IMR-90 (cell line): ENCODE measurements around the gene ATP9B. TPM values are rescaled to one million over a fixed set of nuclear protein-coding genes. Genes with fewer than 3 reads are reported as not detected.

Experiments used
- ATAC-seq: fragments of 200-7000 bp; cut with Tn5 transposase; 2 replicates; pipeline ENCODE4 v1.9.1; 2020; ENCODE audit warnings: low read depth, mild to moderate bottlenecking, moderate library complexity
- BruUV-seq: library from RNA; stranded (reverse); fragments of 400-500 nt; replicated peaks from 2 replicates; lab custom pipeline; 2021; lab: Mats Ljungman, UMichigan
- CTCF ChIA-PET: fragments of 300-600 bp; formaldehyde crosslinking; extraction: SDS; loops from one replicate; lab custom pipeline; 2021; ENCODE audit warnings: antibody characterized with exemption; lab: Yijun Ruan, JAX
- POLR2A ChIA-PET: fragments of 300-600 bp; sonication (Branson Sonifier 250); formaldehyde crosslinking; loops from one replicate; lab custom pipeline; 2022; ENCODE audit warnings: antibody characterized with exemption; ENCODE audit not compliant: unreplicated experiment; lab: Charles Lee
- DNase-seq: peaks from one replicate; pipeline ENCODE4 v3.0.0; 2013
- H2AFZ ChIP-seq: replicated peaks from 2 replicates; pipeline ENCODE3; 2013; ENCODE audit warnings: low read length, mild to moderate bottlenecking; ENCODE audit not compliant: poor library complexity
- H2AK5ac ChIP-seq: 2 replicates; pipeline ENCODE4 v1.6.1; 2013; ENCODE audit warnings: low read depth, low read length, inconsistent platforms
- H2AK9ac ChIP-seq: replicated peaks from 2 replicates; pipeline ENCODE3; 2013; ENCODE audit warnings: mild to moderate bottlenecking, low read depth, low read length, moderate library complexity; ENCODE audit not compliant: poor library complexity
- H2BK120ac ChIP-seq: 2 replicates; pipeline ENCODE4 v1.6.1; 2013; ENCODE audit warnings: low read depth, low read length, inconsistent platforms
- H2BK15ac ChIP-seq: 3 replicates; pipeline ENCODE4 v1.6.1; 2013; ENCODE audit warnings: low read depth, low read length, inconsistent platforms
- H2BK20ac ChIP-seq: 2 replicates; pipeline ENCODE4 v1.6.1; 2013; ENCODE audit warnings: low read depth, mild to moderate bottlenecking, inconsistent platforms, low read length, moderate library complexity
- H2BK5ac ChIP-seq: 2 replicates; pipeline ENCODE4 v1.6.1; 2013; ENCODE audit warnings: mild to moderate bottlenecking, low read depth, low read length, inconsistent platforms; ENCODE audit not compliant: poor library complexity, severe bottlenecking
- H3K14ac ChIP-seq: replicated peaks from 2 replicates; pipeline ENCODE4 v1.6.1; 2013; ENCODE audit warnings: low read depth, low read length, inconsistent platforms
- H3K18ac ChIP-seq: 2 replicates; pipeline ENCODE4 v1.6.1; 2013; ENCODE audit warnings: low read depth, low read length, control low read depth
- H3K23ac ChIP-seq: 2 replicates; pipeline ENCODE4 v1.6.1; 2013; ENCODE audit warnings: low read depth, low read length, inconsistent platforms
- H3K27ac ChIP-seq: 2 replicates; pipeline ENCODE4 v1.5.1; 2013; ENCODE audit warnings: mild to moderate bottlenecking, control low read depth, low read length; ENCODE audit not compliant: insufficient read depth
- H3K27me3 ChIP-seq: 2 replicates; pipeline ENCODE4 v1.6.1; 2013; ENCODE audit warnings: low read length; ENCODE audit not compliant: control insufficient read depth, insufficient read depth
- H3K36me3 ChIP-seq: 2 replicates; pipeline ENCODE4 v1.6.1; 2013; ENCODE audit warnings: low read length, mixed read lengths; ENCODE audit not compliant: control insufficient read depth, insufficient read depth
- H3K4ac ChIP-seq: 2 replicates; pipeline ENCODE4 v1.6.1; 2013; ENCODE audit warnings: low read depth, low read length, inconsistent platforms
- H3K4me1 ChIP-seq: 2 replicates; pipeline ENCODE4 v1.6.1; 2013; ENCODE audit warnings: low read length, mixed read lengths; ENCODE audit not compliant: control insufficient read depth, insufficient read depth
- H3K4me2 ChIP-seq: 2 replicates; pipeline ENCODE4 v1.6.1; 2013; ENCODE audit warnings: low read depth, mild to moderate bottlenecking, control low read depth, low read length, moderate library complexity
- H3K4me3 ChIP-seq: 2 replicates; pipeline ENCODE4 v1.5.1; 2013; ENCODE audit warnings: low read depth, mild to moderate bottlenecking, control low read depth, low read length, moderate library complexity; ENCODE audit not compliant: insufficient read depth
- H3K56ac ChIP-seq: 2 replicates; pipeline ENCODE4 v1.6.1; 2013; ENCODE audit warnings: low read length, inconsistent platforms; ENCODE audit not compliant: insufficient read depth; ENCODE audit errors: extremely low read depth
- H3K79me1 ChIP-seq, 2 experiments: 2 replicates each; pipeline ENCODE4 v1.6.1; 2013; ENCODE audit warnings: low read length in 2 of 2, inconsistent platforms in 1 of 2, low read depth in 1 of 2
- H3K9ac ChIP-seq: 2 replicates; pipeline ENCODE4 v1.6.1; 2013; ENCODE audit warnings: low read depth, low read length, control low read depth
- H3K9me1 ChIP-seq: 2 replicates; pipeline ENCODE4 v1.6.1; 2013; ENCODE audit warnings: low read length, inconsistent platforms; ENCODE audit not compliant: insufficient read depth
- H3K9me3 ChIP-seq: 2 replicates; pipeline ENCODE4 v1.6.1; 2013; ENCODE audit warnings: low read length; ENCODE audit not compliant: control insufficient read depth, insufficient read depth
- H4K20me1 ChIP-seq: 2 replicates; pipeline ENCODE4 v1.6.1; 2013; ENCODE audit warnings: low read length, inconsistent platforms; ENCODE audit not compliant: insufficient read depth
- H4K5ac ChIP-seq: 2 replicates; pipeline ENCODE4 v1.6.1; 2013; ENCODE audit warnings: mild to moderate bottlenecking, low read depth, low read length, control low read depth
- H4K8ac ChIP-seq, 2 experiments: 2 replicates each; pipeline ENCODE4 v1.6.1; 2013; ENCODE audit warnings: low read depth in 2 of 2, low read length in 2 of 2, control low read depth in 1 of 2, inconsistent platforms in 1 of 2
- H4K91ac ChIP-seq: 2 replicates; pipeline ENCODE4 v1.6.1; 2013; ENCODE audit warnings: low read depth, low read length, inconsistent platforms; ENCODE audit not compliant: insufficient read depth
- CEBPB ChIP-seq: IDR thresholded peaks from 2 replicates; pipeline ENCODE4 v1.6.1; 2012; ENCODE audit warnings: low read depth, low read length, improper control_type of control experiment
- CHD1 ChIP-seq: IDR thresholded peaks from 2 replicates; pipeline ENCODE4 v1.6.1; 2012; ENCODE audit warnings: low read depth, low read length, improper control_type of control experiment
- CTCF ChIP-seq: conservative IDR thresholded peaks from 2 replicates; pipeline ENCODE4 v1.5.1; 2012; ENCODE audit warnings: mild to moderate bottlenecking, low read depth, low read length, improper control_type of control experiment
- FOS ChIP-seq: fragments of 150-350 bp; IDR thresholded peaks from 2 replicates; pipeline ENCODE4 v1.6.1; 2016; ENCODE audit warnings: low read depth, low read length
- MAFK ChIP-seq: IDR thresholded peaks from 2 replicates; pipeline ENCODE4 v1.6.1; 2012; ENCODE audit warnings: low read depth, low read length, improper control_type of control experiment
- MAZ ChIP-seq: IDR thresholded peaks from 2 replicates; pipeline ENCODE4 v1.6.1; 2012; ENCODE audit warnings: low read depth, mild to moderate bottlenecking, low read length, improper control_type of control experiment, moderate library complexity, borderline replicate concordance
- MXI1 ChIP-seq: IDR thresholded peaks from 2 replicates; pipeline ENCODE4 v1.6.1; 2012; ENCODE audit warnings: low read depth, mild to moderate bottlenecking, low read length, moderate library complexity, borderline replicate concordance
- POLR2A ChIP-seq: IDR thresholded peaks from 2 replicates; pipeline ENCODE4 v1.6.1; 2012; ENCODE audit warnings: mild to moderate bottlenecking, low read depth, low read length
- RCOR1 ChIP-seq: IDR thresholded peaks from 2 replicates; pipeline ENCODE4 v1.6.1; 2012; ENCODE audit warnings: mild to moderate bottlenecking, low read length, improper control_type of control experiment; ENCODE audit not compliant: insufficient replicate concordance
- RFX5 ChIP-seq: IDR thresholded peaks from 2 replicates; pipeline ENCODE4 v1.8.0; 2012; ENCODE audit warnings: low read depth, mild to moderate bottlenecking, low read length, moderate library complexity
- WGBS, 2 experiments: methylation state at CpG; one replicate each; pipeline versions ENCODE4 v1.1.5 to v1.1.7; 2013; ENCODE audit warnings: missing lambda C conversion rate in 2 of 2; ENCODE audit not compliant: insufficient read length in 1 of 2; ENCODE audit errors: extremely low coverage in 2 of 2; 5-methylcytosine and 5-hydroxymethylcytosine counted together
- dilution Hi-C: fragments of 300-500 bp; cut with HindIII; formaldehyde crosslinking; loops from one replicate; pipeline ENCODE4 v1.14.3; 2018; ENCODE audit warnings: low sequenced_read_pairs; ENCODE audit not compliant: unreplicated experiment
- in situ Hi-C: fragments of 300-500 bp; cut with MboI; formaldehyde crosslinking; loops from 3 replicates; pipeline ENCODE4 v1.14.3; 2019; ENCODE audit warnings: low sequenced_read_pairs, inconsistent platforms, mixed read lengths
- intact Hi-C: fragments of 100-400 bp; cut with micrococcal nuclease; formaldehyde crosslinking; loops from 2 replicates; pipeline ENCODE4 v1.10.0; 2022
- polyA plus RNA-seq, 3 experiments: library from polyadenylated mRNA; depleted of rRNA; stranded (reverse); fragments of >200 nt; gene quantifications; 2 replicates each; pipeline ENCODE4 v1.2.3, GENCODE V29; 2012; ENCODE audit warnings: low replicate concordance in 1 of 3
- total RNA-seq: library from RNA; depleted of rRNA; stranded (reverse); fragments of >200 nt; gene quantifications from 2 replicates; pipeline ENCODE4 v1.2.3, GENCODE V29; 2012

Gene ATP9B
- total and polyA plus RNA-seq, 2 of the 4 experiments (the other 2 are of a cell fraction): 11.0 to 11.5 TPM

GRCh38 chr18:79290876-79291275 is 221.7 kb downstream of the ATP9B start:
- no peak overlapping the region for H3K56ac ChIP-seq
- no peak overlapping the region for H3K27ac ChIP-seq
- no peaks in the 10 kb centered on the region for H4K20me1 ChIP-seq
- ATAC-seq (no peak), DNase-seq (no peak)
- no peak overlapping the region for H4K91ac ChIP-seq
- no peak overlapping the region for H3K14ac ChIP-seq
- no peak overlapping the region for H2BK15ac ChIP-seq
- intact Hi-C loops (no loop called here), dilution Hi-C loops (no loop called here), in situ Hi-C loops (no loop called here)
- no peaks in the 10 kb centered on the region for H3K9me3 ChIP-seq
- TF ChIP-seq RCOR1: no peak
- no peak for TF ChIP-seq CHD1
- TF ChIP-seq RFX5: no peak
- no peak for TF ChIP-seq MXI1
- no peak for TF ChIP-seq MAFK
- no peak for TF ChIP-seq POLR2A
- TF ChIP-seq MAZ: no peak
- TF ChIP-seq CTCF: no peak
- no peak for TF ChIP-seq FOS
- no peak for TF ChIP-seq CEBPB
- no peaks in the 10 kb centered on the region for H3K27me3 ChIP-seq
- no peak overlapping the region for H2AFZ ChIP-seq
- H3K18ac ChIP-seq: no peak overlapping the region
- ChIA-PET CTCF (interaction anchor here (0.7 kb wide), 1 partner anchor 22 kb away, joined by 3 read pairs; no protein-coding TSS in a partner anchor), POLR2A (no interaction called here)
- no peak overlapping the region for H2BK120ac ChIP-seq
- WGBS, 2 experiments: 100% methylated on average over 1 of the region's 6 CpGs; no CpG with 5 or more reads in 1 of the 2 experiments
- H2AK5ac ChIP-seq: no peak overlapping the region
- no peak overlapping the region for H3K23ac ChIP-seq
- no peak overlapping the region for H3K4ac ChIP-seq
- H4K8ac ChIP-seq: no peak overlapping the region
- H3K4me2 ChIP-seq: no peak overlapping the region
- H2BK5ac ChIP-seq: no peak overlapping the region
- no peak overlapping the region for H2AK9ac ChIP-seq
- H3K9ac ChIP-seq: no peak overlapping the region
- H3K9me1 ChIP-seq: no peaks in the 10 kb centered on the region
- no peaks in the 10 kb centered on the region for H3K4me1 ChIP-seq
- no peak overlapping the region for H2BK20ac ChIP-seq
- no TSS peak for BruUV-seq
- no peaks in the 10 kb centered on the region for H3K79me1 ChIP-seq
- H4K5ac ChIP-seq: no peak overlapping the region
- H3K36me3 ChIP-seq: 0 out of 2 replicates have a peak, but pooled peaks cover 4% of the 10 kb centered on the region
- no peak overlapping the region for H3K4me3 ChIP-seq
